Activated gamma-delta T cell (primary cell): ENCODE data around the gene LHFPL3.

Source experiments
- DNase-seq: peaks from one replicate; lab custom pipeline; 2025; lab: John Stamatoyannopoulos, UW

LHFPL3 gene

GRCh38 chr7:104795616-104796398 lies 467.4 kb downstream of the LHFPL3 start:
- no peak for DNase-seq

DNA sequence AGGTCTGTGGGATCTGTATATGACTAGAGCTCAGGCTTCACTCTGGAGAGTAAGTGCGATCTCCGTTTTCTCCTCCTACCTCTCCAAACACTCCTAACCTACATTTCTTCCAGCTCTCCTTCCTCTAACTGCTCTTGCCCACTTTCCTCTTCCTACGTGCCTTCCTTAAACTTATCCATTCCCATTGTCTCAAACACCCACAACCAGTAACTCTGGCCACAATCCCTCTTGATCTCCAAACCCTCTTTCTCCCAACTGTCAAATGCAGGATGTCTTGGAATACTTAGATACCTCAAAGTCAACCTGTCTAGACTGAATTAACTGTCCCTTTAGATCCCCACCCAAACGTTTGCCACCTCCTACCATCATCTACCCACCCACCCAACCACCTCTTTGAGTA lies 471.9 kb downstream of the LHFPL3 start:
- DNase-seq, result no peak

GRCh38 chr7:104801022-104801421 lies 472.6 kb downstream of the LHFPL3 start:
- DNase-seq, result no peak

DNA sequence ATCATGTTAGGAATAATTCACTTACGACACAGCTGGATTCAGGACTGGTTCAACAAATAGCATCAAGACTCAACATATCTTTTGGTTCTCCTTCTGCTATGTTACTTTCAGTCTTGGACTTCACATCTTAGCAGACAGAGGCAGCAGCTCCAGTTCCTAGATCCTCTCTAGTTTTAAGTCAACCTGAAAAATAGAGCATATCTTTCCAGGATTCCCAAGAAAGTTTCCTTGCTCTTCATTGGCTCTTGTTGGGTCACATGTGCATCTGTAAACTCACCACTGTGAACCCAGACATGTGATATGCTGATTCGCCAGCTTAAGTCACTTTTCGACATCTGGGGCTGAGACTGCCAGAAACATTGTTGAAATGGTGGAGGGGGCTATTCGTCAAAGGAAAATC lies 475.5 kb downstream of the LHFPL3 start:
- no peak for DNase-seq

DNA sequence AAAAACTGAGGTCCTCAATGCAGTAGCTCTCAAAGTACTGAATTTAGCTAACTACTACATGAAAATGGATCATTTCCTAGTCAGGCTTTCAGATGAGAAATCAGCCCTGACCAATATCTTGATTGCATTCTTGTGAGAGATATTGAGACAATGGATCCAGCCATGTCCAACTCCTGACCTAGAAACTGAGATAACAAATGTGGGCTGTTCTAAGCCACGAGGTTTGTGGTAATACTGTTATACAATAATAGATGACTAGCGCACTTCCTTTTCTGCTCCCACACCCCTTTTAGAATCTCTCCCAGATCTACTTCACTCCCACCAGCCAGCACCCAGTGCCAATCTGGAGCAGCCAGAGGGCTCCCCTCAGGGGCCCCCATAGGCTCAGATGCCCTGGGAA lies 476.3 kb downstream of the LHFPL3 start:
- DNase-seq, result no peak

GRCh38 chr7:104805449-104806317 lies 477.3 kb downstream of the LHFPL3 start:
- no peak for DNase-seq

- DNase-seq, result no peak
Observed at GRCh38 chr7:104807671-104808070, 479.3 kb downstream of the LHFPL3 start.

- DNase-seq, result no peak
Observed at GRCh38 chr7:104809906-104810305, 481.5 kb downstream of the LHFPL3 start.

DNA sequence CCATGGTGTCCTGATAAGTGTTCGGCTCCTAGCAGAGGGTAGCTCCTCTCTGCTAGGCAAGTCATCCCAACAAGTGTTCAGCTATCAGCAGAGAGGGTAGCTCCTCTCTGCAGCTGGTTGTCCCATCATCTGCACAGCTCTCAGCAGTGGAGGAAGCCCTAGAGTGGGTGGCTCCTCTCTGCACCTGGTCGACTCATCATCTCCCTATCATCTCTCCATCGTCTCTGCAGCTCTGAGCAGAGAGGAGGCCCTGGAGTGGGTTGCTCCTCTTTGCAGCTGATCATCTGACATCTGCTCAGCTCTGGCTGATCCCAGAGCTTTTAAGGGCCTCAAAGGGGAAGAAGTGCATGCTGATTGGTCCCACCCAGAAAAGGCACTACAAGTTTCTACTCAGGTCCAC lies 485.7 kb downstream of the LHFPL3 start:
- DNase-seq, result no peak

DNA sequence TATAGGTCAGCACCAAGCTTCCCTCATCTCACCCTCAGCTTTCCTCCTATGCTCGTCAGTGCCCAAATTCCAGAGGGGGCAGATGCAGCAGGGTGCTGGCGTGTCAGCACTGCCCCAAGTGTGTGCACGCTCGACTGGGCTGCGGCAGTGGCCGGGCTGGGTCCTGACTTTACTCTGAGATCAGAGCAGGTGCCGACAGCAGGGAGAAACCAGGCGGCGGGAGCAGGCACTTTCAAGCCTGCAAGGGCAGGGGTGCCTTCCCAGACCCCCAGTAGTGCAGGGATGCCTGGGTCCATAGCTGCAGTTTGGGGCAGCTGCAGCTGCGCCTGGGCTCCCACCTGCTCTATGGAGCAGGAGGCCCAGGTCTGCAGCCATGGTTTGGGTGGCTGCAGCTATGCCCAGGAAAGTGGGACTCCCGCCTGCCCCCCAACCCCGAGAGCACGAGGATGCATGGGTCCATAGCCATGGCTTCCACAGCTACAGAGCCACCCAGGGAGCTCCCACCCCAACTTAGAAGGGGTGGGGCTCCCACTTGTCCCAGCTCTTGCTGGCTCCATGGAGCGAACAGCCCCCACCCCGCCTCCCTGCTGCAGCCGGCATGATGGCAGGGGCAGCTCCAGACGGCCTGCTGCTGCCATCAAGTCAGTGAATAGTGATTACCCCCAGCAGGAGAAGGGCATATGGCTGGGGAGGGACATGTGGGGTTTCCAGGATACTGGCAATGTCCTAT lies 486.4 kb downstream of the LHFPL3 start:
- no peak for DNase-seq

DNA sequence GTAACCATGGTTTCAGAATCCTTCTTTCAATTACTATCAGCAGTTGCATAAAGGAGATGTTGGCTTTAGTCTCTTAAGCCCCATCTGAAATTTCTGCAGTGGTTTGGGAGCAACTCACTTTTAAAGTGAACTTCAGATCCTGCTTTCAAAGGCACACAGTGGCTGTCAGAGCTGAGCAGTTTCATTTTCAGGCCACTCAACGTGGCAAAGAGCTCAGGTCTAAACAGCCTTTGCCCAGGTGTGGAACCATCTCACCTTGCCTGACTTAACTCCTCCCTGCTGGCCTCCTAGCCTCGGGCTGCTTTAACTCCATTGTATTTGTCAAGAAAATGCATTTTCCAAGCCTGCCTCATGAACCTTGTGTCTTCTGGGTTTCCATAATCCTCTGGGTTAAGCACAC lies 488.1 kb downstream of the LHFPL3 start:
- DNase-seq, result no peak

DNA sequence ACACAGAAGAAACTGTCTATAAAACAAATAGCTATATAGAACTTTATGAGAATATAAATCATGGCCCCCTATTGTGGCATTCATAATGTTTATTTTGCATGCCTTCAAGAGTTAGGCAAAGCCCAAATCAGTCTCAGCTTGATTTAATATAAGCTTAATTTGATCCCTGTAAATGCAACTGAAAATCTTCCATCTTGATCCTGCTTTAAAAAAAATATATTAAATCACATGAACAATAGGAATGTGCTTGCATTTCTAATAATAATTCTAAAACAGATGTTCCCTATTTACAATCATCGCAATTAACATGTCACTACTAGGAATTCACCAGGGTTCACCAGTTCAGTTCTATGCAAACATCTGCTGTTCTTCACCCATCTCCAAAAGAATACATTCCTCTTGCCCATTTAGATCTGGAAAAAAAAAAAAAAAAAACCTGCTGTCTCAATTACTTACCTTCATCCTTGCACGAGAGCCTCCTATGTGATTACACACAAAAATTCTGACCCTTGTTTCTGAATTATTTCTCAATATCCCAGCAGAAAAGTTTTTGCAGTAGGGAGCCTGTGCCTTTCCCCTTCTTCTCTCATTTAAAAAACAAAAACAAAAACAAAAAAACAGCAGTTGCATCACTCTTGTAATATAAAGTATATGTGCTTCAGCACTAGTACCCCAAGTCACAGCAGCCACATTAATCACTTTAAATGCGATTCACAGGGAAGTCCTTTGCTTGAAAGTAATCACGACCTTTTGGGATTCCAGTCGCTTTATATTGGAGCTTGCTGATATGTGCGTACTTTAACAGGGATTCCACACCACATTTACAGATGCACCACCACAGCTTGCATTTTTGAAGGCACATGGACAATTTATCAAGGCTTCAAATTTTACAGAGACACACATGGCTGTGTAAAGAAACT lies 490.8 kb downstream of the LHFPL3 start:
- no peak for DNase-seq

DNA sequence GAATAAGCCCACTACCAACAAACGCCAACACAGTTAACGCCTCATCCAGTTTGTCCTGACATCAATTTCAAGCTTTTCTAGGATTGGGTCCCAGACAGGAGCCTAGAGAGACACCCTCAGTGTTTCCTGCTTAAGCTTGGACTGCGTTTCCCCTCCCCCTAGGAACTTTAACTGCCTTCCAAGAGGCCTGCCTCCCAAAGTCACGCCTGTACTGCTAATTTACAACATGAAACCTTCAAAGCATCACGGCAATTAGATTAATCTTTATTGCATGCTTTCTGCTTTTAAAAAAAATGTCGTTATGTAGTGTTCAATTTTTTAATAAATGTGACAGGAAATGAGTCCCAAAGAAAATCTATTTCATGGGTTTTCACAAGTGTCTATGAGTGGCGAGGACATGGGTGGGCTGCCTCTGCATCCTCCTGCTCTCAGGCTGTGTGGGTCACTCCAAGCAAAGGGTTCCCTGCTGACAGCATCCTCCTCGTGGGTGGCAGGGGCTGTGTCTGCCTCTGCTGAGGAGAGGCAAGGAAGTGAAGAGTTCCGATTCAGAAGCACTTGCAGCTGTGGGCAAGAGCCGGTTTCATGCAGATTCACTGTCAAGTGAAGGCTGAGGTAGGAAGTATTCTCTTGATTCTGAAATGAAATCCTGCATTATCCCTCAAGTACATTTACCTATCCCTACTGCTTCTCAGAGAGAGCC lies 492.6 kb downstream of the LHFPL3 start:
- DNase-seq, result no peak

DNA sequence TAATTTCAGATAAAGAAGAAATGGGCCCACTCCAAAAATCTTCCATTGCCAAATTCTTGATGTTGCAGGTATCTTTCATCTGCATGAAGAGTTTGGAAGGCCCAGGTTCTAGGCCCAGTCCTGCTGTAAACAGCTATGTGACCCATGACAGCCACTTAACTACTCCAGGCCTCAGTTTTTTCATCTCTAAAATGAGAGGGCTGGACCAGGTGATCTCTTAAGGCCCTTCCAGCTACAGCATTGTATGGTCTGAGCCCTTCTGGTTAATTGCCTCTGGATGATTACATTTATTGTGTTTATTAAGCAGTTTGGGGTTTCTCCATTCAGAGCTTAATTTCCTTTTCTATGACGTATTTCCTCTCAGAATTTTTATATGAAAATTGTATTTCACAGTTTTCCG lies 494.8 kb downstream of the LHFPL3 start:
- no peak for DNase-seq

GRCh38 chr7:104825099-104825498 lies 496.7 kb downstream of the LHFPL3 start:
- DNase-seq, result no peak

- DNase-seq, result no peak
Observed at GRCh38 chr7:104826135-104826534, 497.7 kb downstream of the LHFPL3 start.

GRCh38 chr7:104836976-104837375 lies 508.6 kb downstream of the LHFPL3 start:
- no peak for DNase-seq

DNA sequence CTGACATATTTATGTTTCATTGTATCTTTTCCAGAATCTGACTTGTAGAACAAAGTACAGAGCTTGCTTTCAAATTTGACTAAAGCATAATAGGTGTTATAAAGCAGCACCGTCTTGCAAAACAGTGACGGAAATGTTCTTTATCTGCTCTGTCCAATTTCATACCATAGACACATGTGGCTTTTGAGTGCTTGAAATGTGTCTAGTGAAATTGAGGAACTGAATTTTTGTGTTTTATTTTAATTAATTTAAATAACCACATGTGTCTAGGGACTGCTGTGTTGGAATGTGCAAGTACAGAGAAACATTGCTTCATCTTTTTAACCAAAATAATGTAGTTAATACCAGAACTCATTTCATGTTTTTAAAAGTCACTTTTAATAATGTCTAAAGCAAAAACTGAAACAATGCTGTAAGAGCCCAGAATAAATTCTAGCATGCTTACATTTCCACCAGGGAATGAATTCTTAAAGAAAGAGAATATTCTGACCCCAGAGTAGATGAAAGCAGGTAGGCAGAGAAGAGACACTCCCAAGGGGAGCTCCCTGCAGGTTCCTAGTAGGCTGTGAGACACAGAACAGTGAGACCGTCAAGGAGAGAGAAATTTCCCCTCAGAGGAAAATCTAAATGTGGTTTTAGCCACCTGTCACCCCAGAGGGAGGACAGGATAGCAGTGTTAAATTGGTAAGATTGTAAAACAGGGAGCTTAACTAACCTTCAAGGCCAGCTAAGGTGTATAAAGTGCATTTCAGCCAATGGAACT lies 510.3 kb downstream of the LHFPL3 start:
- DNase-seq, result no peak

GRCh38 chr7:104839842-104840241 lies 511.4 kb downstream of the LHFPL3 start:
- no peak for DNase-seq

GRCh38 chr7:104841798-104842197 lies 513.4 kb downstream of the LHFPL3 start:
- DNase-seq, result no peak
